Activated T-helper 1 cell treated with Interleukin-2 at 50 U/mL for 16 hours (primary cell): ENCODE measurements around the gene JPH3.

Experiments
- DNase-seq: peaks from one replicate; pipeline ENCODE4 v3.0.0-alpha.2; 2020; ENCODE audit warnings: low read depth

Gene JPH3

DNA sequence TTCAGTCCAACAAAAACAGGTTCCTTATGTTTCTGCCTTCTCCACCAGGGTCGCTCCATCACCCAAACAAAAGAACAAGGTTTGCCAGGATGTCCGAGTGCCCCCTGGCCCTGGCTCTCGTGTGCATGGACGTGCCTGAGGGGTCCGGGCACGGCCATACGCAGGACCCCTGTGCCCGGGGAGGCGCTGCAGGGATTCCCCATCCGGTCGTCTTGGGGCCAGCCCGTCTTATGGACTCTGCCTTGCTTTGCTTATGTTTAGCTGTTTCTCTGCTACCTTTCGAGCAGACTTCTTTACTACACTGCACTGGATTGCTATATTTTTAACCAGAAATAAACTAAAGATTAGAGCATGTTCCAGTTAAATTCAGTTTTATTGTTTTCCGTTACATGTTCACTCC lies 95.5 kb downstream of the JPH3 start:
- DNase-seq: no peak

DNA sequence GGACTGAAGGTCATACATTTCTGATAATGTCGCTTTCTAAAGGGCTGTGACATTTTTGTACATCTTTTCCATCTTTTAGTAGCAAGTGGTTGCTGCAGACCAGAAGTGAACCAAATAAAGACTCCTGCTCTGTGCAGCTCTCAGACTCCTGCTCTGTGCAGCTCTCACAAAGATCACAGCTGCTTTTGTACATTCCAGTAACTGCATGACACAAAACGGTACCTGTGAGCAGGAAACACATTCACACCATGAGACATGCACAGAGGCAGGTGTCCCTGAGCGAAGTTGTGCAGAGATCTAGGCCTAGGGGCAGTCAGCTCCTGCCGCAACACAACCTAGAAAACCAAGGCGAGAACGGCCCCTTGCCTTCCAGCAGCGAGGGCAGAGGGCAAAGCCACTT lies 95.9 kb downstream of the JPH3 start:
- no peak for DNase-seq

GRCh38 chr16:87698676-87699199 lies 96.4 kb downstream of the JPH3 start:
- no peak for DNase-seq

GRCh38 chr16:87700406-87701077 lies 98.2 kb downstream of the JPH3 start:
- no peak for DNase-seq

- DNase-seq: no peak
Observed at GRCh38 chr16:87701078-87701460, 98.8 kb downstream of the JPH3 start.

GRCh38 chr16:87701505-87701921 lies 99.2 kb downstream of the JPH3 start:
- DNase-seq: no peak

DNA sequence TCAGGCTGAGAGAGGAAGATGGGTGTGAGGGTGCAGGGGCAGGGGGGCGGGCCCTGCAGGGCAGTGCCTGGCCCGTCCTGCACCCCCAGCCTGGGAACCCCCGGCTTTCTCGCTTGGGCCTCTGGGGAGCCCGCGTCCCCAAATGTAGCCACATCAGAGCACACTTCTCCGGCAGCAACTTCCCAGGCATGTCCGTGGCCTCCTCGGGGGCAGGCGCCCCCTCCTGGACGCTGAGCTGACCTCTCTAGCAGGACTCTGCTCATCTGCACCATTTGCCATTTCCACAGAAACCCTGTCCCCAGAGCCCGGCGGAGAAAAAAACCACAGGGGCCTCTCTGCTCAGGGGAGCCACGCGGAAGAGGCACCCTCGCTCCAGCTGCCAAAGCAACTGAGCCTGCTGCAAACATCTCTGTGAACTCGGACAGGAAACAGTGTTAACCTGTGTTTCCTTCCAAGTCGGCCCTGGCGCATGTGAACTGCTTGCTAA lies 100.1 kb downstream of the JPH3 start:
- no peak for DNase-seq

DNA sequence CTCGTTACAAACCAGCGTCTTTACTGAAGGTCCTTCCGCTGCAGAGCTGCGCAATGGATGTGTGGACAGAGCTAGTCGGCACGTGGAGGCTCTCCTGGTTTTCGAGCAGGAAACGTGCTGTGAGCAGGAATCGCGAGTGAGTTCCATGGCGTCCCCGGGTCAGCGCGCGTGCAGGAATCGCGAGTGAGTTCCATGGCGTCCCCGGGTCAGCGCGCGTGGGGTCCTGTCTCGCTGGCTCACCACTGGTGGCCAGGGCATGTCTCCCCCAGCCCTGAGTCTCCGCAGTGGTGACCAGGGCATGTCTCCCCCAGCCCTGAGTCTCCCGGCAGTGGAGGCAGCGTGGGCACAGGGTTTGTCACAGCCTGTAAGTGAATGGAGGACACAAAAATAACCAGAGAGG lies 100.8 kb downstream of the JPH3 start:
- no peak for DNase-seq

DNA sequence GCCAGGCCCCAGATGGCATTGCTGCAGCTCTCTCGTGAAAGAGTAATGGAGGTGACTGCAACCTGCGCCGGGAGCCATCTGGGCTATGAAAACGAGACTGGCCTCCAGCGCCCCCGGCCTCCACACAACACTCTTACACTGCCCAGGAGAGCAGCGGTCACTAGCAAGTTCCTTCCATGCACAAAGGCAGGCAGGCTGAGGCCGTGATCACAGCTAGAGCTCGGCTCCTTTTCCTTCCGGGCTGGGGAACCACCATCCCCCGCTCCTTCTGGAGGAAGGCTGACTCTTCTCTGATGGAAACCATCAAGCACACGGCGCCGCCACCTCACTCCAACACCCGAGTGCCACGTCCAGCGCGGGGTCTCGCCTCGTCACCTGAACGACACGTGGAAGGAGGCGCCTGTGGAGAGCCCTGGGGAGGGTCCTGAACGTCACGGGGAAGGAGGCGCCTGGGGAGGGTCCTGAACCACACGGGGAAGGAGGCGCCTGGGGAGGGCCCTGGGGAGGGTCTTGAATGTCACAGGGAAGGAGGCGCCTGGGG lies 101.6 kb downstream of the JPH3 start:
- no peak for DNase-seq

GRCh38 chr16:87704754-87705353 lies 102.5 kb downstream of the JPH3 start:
- DNase-seq: no peak

DNA sequence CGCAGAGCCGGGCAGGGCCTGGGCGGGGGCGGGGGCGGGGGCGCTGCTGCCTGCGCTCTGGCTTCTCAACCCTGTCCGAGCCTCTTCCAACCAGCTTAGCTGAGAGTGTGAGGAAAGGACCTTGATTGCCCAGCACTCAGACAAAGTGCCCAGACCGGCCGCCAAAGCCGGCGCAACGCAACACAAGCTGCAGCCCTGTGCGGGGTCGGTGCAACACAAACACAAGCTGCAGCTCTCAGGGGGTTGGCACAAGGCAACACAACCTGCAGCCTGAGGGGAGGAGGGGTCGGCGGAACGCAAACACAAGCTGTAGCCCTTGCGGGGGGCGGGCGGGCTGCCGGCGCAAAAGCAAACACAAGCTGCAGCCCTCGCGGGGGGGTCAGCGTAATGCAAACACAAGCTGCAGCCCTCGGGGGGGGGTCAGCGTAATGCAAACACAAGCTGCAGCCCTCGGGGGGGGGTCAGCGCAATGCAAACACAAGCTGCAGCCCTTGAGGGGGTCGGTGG lies 103.5 kb downstream of the JPH3 start:
- no peak for DNase-seq

- DNase-seq: no peak
Observed at GRCh38 chr16:87706278-87707000, 104.1 kb downstream of the JPH3 start.

DNA sequence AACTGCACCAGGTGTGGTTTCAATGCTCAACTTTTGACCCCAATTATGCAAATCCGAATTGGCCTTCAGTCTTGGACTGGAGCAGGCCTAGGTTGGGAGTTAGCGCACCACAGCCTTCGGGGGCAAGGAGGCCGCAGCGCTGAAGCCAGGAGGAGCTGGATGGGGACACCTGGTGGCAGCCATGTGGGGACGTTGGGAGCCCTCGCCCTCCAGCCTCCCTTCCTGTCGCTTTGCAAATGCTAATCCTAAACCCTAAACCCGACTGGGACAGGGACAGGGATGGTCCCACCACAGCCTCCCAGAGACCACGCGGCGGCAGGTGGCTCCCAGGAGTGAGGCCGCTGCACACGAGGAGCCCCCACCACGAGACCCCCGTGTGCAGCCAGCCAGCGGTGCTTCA lies 104.8 kb downstream of the JPH3 start:
- no peak for DNase-seq

- no peak for DNase-seq
Observed at GRCh38 chr16:87707714-87708580, 105.6 kb downstream of the JPH3 start.

GRCh38 chr16:87708881-87709638 lies 106.8 kb downstream of the JPH3 start:
- no peak for DNase-seq

GRCh38 chr16:87709677-87710076 lies 107.4 kb downstream of the JPH3 start:
- no peak for DNase-seq

DNA sequence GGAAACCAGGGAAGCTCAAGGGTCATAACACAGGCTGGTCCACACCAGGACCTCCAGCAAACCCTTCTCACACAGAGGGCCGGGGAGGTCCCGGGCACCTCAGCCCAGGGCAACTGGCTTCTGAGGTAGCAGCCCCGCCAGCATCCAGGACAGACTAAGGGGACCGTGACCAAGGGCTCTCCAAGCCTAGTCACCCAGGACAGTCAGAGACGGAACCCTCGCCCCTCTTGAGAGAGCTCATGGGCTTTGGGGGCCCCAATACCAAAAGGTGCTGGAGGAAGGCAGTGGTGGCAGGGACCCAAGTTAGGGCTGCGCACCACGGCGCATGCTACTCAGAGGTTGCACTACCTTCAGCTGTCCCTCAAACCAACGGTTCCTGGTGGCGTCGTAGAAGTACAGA lies 108.6 kb downstream of the JPH3 start:
- no peak for DNase-seq

DNA sequence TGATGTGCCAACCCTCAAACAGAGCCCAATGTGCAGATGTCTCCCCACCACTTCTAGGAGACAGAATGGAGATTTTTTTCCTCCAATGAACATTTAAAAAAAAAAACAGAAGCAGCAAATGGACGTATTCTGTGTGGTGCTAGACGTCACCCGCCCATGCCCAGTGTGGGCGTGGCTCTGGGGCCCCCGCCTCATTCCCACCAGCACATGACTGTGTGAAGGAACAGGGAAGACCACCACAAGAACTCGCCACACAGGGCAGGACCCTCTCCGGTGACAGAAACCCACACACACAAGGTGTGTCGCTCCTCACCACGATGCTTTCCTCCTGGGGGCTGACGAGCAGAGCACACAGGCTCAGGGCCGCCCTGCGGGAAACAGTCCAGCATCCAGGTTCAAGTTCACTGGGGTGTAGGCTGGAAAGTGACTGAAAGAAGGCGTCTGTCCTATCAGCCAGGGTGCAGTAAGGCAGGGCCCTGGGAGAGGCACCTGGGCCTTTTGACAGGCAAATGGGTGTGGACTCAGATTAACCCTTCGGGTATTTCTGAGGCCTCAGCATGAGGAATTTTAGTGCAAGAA lies 110.0 kb downstream of the JPH3 start:
- no peak for DNase-seq

GRCh38 chr16:87713451-87714229 lies 111.3 kb downstream of the JPH3 start:
- peak; percentile 35 for DNase-seq

- no peak for DNase-seq
Observed at GRCh38 chr16:87715231-87715630, 112.9 kb downstream of the JPH3 start.
